GM12874 (cell line): ENCODE results near the gene ARHGEF11.

ENCODE experiments used
- TF ChIP-seq, protein P1 (sequence below): IDR thresholded peaks from 2 replicates; pipeline ENCODE4 v1.5.1; 2011; ENCODE audit warnings: low read depth, mild to moderate bottlenecking, control low read depth, low read length, moderate library complexity; ENCODE audit not compliant: insufficient read depth

Gene ARHGEF11

DNA sequence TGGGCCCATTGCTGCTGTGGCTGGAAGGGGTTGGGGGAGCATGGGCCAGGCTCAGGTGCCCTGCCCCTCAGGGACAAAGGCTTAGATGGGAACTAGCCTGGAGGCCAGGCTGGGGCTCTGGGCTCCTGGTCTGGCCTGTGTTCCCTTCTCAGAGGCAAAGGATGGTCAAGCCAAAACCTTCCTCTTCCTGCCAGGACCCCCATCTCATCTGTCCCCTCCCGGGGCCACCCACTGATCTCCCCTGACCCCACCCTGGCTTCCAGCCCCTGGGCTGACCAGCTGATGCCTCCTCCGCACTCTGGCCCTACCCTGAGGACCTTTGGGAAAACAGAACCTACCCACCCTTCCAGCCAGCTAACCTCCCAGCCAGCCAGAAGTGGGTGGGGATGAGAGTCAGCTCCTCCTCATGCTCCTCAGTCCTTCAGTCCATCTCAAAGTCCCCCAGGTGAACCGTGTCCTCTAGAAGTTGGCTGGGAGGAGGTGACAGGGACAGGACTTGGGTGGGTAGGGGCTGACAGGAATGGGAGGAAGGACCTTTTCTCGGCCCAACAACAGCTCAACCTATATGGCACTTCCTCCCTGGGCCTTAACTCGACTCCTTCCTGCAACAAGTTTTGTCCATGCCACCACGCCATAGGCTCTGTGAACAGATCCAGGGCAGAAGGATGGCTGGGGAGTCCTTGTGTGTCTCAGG lies 144.5 kb downstream of the ARHGEF11 start:
- TF ChIP-seq, protein P1, sequence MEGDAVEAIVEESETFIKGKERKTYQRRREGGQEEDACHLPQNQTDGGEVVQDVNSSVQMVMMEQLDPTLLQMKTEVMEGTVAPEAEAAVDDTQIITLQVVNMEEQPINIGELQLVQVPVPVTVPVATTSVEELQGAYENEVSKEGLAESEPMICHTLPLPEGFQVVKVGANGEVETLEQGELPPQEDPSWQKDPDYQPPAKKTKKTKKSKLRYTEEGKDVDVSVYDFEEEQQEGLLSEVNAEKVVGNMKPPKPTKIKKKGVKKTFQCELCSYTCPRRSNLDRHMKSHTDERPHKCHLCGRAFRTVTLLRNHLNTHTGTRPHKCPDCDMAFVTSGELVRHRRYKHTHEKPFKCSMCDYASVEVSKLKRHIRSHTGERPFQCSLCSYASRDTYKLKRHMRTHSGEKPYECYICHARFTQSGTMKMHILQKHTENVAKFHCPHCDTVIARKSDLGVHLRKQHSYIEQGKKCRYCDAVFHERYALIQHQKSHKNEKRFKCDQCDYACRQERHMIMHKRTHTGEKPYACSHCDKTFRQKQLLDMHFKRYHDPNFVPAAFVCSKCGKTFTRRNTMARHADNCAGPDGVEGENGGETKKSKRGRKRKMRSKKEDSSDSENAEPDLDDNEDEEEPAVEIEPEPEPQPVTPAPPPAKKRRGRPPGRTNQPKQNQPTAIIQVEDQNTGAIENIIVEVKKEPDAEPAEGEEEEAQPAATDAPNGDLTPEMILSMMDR = no peak

DNA sequence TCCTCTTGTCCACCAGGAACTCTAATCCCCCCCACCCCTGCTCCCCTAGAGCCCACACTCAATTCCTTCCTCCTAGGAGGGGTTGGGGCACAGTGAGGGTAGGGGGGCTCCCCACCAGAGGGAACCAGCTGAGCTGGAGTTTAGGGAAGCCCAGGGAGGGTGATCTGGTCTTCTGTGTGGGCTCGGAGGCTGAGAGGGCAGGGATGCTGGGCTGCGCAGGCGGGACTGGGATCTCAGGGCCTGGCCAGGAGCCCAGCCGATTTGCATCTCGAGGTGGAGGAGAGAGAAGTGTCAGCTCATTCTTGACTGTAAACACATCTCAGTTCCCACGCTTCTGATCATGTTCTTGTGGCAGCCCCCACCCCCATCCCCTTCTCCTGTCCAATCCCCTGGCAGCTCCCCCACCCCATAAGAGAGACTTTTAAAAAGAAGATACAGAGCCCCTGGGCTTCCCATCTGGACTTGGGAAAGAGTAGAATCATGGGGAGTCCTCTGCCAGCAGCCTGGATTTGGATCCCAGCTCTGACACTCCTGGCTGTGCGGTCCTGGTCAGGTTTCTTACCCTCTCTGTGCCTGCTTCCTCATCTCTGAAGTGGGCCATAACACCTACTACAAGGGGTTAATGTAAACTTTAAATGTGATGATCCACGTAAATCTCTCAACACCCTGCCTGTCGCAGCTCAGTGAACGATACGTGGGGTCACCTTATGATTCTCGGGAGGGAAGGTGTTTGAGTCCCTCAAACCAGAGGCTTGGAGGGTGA lies 145.4 kb downstream of the ARHGEF11 start:
- TF ChIP-seq, protein P1 = no peak

DNA sequence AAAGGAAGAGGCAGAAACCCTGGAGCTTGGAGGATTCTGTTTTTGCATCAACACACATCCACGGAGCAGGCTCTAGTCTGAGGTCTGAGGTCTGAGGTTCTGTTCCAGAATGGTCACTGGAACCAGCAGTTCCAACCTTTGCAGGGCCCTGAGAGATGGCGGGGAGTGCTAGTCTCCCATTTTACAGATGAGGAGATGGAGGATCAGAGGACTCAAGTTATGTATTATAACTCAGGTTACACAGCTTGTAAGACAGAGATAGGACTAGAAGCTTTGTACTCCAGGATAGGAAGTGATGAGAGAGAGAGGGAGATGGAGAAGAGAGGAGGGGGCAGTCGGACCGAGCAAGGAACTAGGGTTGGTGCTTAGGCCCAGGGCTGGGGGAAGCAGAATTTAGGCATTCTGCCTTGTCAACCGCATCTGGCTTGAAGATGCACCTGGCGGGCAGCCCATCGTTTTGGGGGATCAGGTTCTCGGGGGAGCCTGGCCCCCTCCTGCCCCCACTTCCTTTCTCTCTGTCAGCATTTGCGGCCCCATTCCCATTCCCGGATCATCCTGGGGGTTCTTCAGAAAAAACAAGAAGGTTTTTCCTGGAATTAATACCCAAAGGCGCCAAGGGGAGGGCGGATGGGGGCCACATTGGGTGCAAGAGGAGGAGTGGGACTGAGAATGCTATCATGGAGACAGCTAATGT lies 146.4 kb downstream of the ARHGEF11 start:
- TF ChIP-seq, protein P1 = no peak

DNA sequence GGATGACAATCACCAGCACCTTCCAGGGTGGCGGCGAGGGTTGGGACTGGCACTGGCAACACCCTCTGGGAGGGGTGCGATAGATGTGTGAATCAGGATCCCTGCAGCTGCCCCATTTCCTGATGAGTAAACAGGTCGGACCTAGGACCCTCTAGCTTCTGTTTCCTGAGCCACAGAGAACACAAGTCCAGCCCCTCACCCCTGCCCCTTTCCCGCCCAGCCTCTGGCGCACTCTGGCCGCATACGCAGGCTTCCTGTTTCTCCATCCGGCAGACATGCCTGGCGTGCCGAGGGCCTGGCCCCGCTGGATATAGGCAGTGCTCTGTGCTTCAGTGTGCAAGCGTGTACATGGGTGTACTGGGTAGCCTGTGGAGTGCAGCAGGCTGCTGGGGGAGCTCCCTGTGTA lies 147.4 kb downstream of the ARHGEF11 start:
- TF ChIP-seq, protein P1 = no peak

DNA sequence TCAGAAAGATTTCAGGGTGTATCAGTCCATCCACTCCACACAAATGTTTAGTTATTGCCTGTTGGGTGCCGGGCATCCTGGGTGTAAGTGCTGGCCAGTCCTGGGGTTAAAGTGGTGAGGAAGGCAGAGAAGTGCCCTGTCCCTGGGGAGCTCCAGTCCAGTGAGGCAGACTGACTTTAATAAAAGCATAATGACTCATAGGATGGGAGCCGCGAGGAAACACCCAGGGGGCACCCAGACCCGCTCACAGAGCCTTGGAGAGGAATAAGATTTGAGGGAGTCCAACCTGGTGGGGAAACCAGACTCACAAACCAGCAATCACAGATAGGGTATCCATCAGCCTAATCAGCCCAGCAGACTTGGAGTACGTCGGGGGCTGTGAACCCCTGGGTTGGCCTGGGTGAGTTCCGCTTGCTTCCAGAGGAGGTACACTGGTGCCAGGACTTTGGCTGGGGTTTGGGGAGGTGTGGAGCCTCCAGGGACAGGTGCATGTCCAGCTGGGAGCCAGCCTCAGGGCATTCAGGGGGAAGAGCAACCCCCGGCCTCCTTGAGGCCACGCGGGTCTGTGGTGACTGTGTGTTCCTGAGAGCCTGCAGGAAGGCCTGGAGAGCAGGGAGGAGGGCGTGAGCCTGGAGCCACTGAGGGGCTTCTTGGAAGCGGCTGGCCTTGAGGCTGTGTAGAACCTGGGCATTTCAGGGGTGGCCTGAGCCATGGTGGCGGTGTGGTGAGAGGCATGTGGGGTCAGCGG lies 148.3 kb downstream of the ARHGEF11 start:
- TF ChIP-seq, protein P1 = no peak

DNA sequence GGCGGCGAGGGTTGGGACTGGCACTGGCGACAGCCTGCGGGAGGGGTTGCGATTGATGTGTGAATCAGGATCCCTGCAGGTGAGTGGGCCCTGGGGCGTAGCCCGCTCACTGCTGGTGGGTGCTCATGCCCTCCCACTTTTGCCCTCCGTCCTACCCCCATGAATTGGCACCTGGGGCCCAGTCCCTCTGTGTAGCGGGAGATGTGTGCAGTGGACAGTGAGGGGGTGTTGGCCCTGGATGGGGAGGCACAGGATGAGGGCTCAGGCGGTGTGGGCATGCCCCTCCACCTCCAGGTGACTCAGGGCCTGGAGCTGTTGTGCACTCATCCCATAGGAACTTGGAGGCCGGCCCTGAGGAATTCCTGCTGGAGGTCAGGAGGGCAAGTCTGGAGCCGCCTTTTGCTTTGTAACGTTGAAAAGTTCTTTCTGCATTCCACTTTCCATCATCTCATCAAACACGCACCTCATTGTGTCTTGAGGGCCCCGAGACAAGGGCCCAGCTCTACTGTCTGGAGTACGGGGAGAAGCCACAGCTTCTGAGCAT lies 149.0 kb downstream of the ARHGEF11 start:
- TF ChIP-seq, protein P1 = no peak

DNA sequence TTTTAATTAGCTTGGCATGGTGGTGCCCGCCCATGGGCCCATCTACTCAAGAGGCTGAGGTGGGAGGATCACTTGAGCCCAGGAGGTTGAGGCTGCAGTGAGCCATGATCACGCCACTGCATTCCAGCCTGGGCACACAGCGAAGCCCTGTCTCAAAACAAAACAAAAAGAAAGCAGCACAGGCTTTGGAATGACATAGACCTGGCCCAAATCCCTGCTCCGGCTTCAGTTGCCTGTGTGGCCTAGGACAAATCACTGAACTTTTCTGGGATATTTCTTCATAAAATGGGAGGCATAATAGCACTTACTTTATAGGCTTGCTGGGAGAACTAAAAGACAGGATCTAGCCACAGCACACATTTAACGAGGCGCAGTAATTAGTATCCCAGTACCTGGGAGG lies 149.6 kb downstream of the ARHGEF11 start:
- TF ChIP-seq, protein P1 = no peak
